Measurements from ENCODE around the gene ZBTB12. TPM values are rescaled to one million over a fixed set of nuclear protein-coding genes. Genes with fewer than 3 reads are reported as not detected.

Gene ZBTB12
- total and polyA plus RNA-seq, 2 of the 4 experiments (the other 2 are of a cell fraction), result 2.0 to 8.5 TPM

DNA sequence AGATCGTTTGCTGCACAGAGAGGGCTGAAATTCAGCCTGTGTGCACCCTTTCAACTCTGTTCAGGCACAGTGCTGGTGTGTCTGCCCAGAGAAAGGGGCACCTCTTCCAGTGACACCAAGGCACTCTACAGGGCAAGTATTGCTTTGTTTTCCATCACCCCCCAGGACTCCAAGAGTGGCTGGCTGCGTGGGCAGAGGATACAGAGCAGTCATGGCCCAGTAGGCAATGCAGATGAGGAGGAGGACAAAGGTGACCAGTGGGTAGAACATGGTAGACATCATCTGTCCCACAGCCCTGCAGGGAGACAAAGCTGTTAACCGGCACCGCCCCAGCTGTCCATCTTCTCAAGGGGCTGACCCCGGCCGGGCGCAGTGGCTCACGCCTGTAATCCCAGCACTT, 32.5 kb downstream of the ZBTB12 start:
- Histone ChIP-seq H4K20me1 (ENCODE audit: insufficient read depth, low read length) (no peaks in the 10 kb centered on the region), H3K18ac (ENCODE audit: low read depth, low read length) (no peak overlapping the region), H3K9ac (ENCODE audit: low read depth, low read length) (no peak overlapping the region), H3K27ac (ENCODE audit: insufficient read depth, low read length) (no peak overlapping the region), H3K9me1 (ENCODE audit: insufficient read depth, low read length) (peaks cover 3% of the 10 kb centered on the region; the same call in 1 of the 2 replicates), H3K9me3 (ENCODE audit: control insufficient read depth, insufficient read depth, low read length) (no peaks in the 10 kb centered on the region), H2BK15ac (ENCODE audit: low read depth, low read length) (no peak overlapping the region), H3K14ac (replicated peaks; ENCODE audit: low read depth, low read length) (no peak overlapping the region), H2AK5ac (ENCODE audit: low read depth, low read length) (no peak overlapping the region), H4K5ac (ENCODE audit: low read depth, low read length) (no peak overlapping the region), H4K91ac (ENCODE audit: insufficient read depth, low read depth, low read length) (no peak overlapping the region), H3K56ac (ENCODE audit: extremely low read depth, insufficient read depth, low read length) (no peak overlapping the region), H2BK20ac (ENCODE audit: low read depth, low read length) (no peak overlapping the region), H3K4me2 (ENCODE audit: low read depth, low read length) (no peak overlapping the region), H3K79me1 (ENCODE audit: low read depth in 1 of 2, low read length in 2 of 2) (peaks cover 0 to 4% of the 10 kb centered on the region in 2 experiments; a peak in 1 of 4 replicates), H3K27me3 (ENCODE audit: control insufficient read depth, insufficient read depth, low read length) (no peaks in the 10 kb centered on the region), H3K4me1 (ENCODE audit: control insufficient read depth, insufficient read depth, low read length) (peaks cover 4% of the 10 kb centered on the region; the same call in 1 of the 2 replicates), H3K36me3 (ENCODE audit: control insufficient read depth, insufficient read depth, low read length) (no peaks in the 10 kb centered on the region), H4K8ac (ENCODE audit: low read depth in 2 of 2, low read length in 2 of 2) (no peak overlapping the region), H3K23ac (ENCODE audit: low read depth, low read length) (no peak overlapping the region; the same call in 1 of the 2 replicates), H2BK120ac (ENCODE audit: low read depth, low read length) (no peak overlapping the region), H2BK5ac (ENCODE audit: low read depth, low read length, poor library complexity, severe bottlenecking) (no peak overlapping the region), H2AK9ac (replicated peaks; ENCODE audit: low read depth, low read length, poor library complexity) (no peak overlapping the region), H3K4ac (ENCODE audit: low read depth, low read length) (no peak overlapping the region), H3K4me3 (ENCODE audit: insufficient read depth, low read depth, low read length) (no peak overlapping the region), H2AFZ (replicated peaks; ENCODE audit: low read length, poor library complexity) (no peak overlapping the region)
- CTCF ChIA-PET, result no interaction called here
- dilution Hi-C loops (cut with HindIII; ENCODE audit: low sequenced_read_pairs, unreplicated experiment), result no loop called here
- ATAC-seq (ENCODE audit: low read depth) (no peak), DNase-seq (no peak)
- intact Hi-C loops (cut with micrococcal nuclease), result no loop called here
- TF ChIP-seq CEBPB (IDR thresholded peaks at IDR 0.05; ENCODE audit: low read depth, low read length) (no peak), RAD21 (IDR thresholded peaks at IDR 0.05; ENCODE audit: low read length) (no peak), MAZ (IDR thresholded peaks at IDR 0.05; ENCODE audit: borderline replicate concordance, low read depth, low read length) (no peak), CHD1 (IDR thresholded peaks at IDR 0.05; ENCODE audit: low read depth, low read length) (no peak), MXI1 (IDR thresholded peaks at IDR 0.05; ENCODE audit: borderline replicate concordance, low read depth, low read length) (no peak), POLR2A (IDR thresholded peaks at IDR 0.05; ENCODE audit: low read depth, low read length) (no peak), MAFK (IDR thresholded peaks at IDR 0.05; ENCODE audit: low read depth, low read length) (no peak), SMC3 (IDR thresholded peaks at IDR 0.05; ENCODE audit: low read depth, low read length) (no peak), RFX5 (IDR thresholded peaks at IDR 0.05; ENCODE audit: low read depth, low read length) (no peak), BHLHE40 (IDR thresholded peaks at IDR 0.05; ENCODE audit: low read depth, low read length) (no peak), NFE2L2 (IDR thresholded peaks at IDR 0.05; ENCODE audit: low read depth, low read length) (no peak), ELK1 (IDR thresholded peaks at IDR 0.05; ENCODE audit: borderline replicate concordance, low read depth, low read length) (no peak), RCOR1 (IDR thresholded peaks at IDR 0.05; ENCODE audit: insufficient replicate concordance, low read length) (no peak)
- TF ChIP-seq, protein P1, sequence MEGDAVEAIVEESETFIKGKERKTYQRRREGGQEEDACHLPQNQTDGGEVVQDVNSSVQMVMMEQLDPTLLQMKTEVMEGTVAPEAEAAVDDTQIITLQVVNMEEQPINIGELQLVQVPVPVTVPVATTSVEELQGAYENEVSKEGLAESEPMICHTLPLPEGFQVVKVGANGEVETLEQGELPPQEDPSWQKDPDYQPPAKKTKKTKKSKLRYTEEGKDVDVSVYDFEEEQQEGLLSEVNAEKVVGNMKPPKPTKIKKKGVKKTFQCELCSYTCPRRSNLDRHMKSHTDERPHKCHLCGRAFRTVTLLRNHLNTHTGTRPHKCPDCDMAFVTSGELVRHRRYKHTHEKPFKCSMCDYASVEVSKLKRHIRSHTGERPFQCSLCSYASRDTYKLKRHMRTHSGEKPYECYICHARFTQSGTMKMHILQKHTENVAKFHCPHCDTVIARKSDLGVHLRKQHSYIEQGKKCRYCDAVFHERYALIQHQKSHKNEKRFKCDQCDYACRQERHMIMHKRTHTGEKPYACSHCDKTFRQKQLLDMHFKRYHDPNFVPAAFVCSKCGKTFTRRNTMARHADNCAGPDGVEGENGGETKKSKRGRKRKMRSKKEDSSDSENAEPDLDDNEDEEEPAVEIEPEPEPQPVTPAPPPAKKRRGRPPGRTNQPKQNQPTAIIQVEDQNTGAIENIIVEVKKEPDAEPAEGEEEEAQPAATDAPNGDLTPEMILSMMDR (conservative IDR thresholded peaks at IDR 0.05; ENCODE audit: low read depth, low read length), result no peak
- TF ChIP-seq, protein P2, sequence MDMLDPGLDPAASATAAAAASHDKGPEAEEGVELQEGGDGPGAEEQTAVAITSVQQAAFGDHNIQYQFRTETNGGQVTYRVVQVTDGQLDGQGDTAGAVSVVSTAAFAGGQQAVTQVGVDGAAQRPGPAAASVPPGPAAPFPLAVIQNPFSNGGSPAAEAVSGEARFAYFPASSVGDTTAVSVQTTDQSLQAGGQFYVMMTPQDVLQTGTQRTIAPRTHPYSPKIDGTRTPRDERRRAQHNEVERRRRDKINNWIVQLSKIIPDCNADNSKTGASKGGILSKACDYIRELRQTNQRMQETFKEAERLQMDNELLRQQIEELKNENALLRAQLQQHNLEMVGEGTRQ (IDR thresholded peaks at IDR 0.05; ENCODE audit: low read depth, low read length), result no peak
- POLR2A ChIA-PET (ENCODE audit: unreplicated experiment), result no interaction called here
- WGBS, 2 experiments (ENCODE audit: extremely low coverage in 2 of 2, insufficient read length in 1 of 2), result 29% methylated on average over 1 of the region's 8 CpGs; no CpG with 5 or more reads in 1 of the 2 experiments
- in situ Hi-C loops (cut with MboI; ENCODE audit: low sequenced_read_pairs), result no loop called here
- BruUV-seq (replicated peaks), result no TSS peak

Measured in IMR-90 (cell line).